HepG2 (cell line): Measurements from ENCODE around the gene PEMT. TPM values are rescaled to one million over a fixed set of nuclear protein-coding genes. Genes with fewer than 3 reads are reported as not detected.

ENCODE experiments used
- ATAD3A ChIP-seq: sonication (generic); formaldehyde crosslinking; IDR thresholded peaks from 2 replicates; pipeline ENCODE4 v1.4.0; 2020; ENCODE audit warnings: missing genetic modification reagents
- ATF2 ChIP-seq: sonication (generic); formaldehyde crosslinking; IDR thresholded peaks from 2 replicates; pipeline ENCODE4 v1.4.0; 2020; ENCODE audit warnings: missing genetic modification reagents
- FOXK2 ChIP-seq: fragments of 450-650 bp; IDR thresholded peaks from 2 replicates; pipeline ENCODE4 v1.6.1; 2016
- HDAC2 ChIP-seq: sonication (generic); formaldehyde crosslinking; IDR thresholded peaks from 2 replicates; pipeline ENCODE4 v1.4.0; 2020; ENCODE audit warnings: missing genetic modification reagents
- HOXA3 ChIP-seq: sonication (generic); formaldehyde crosslinking; IDR thresholded peaks from 2 replicates; pipeline ENCODE4 v1.5.0; 2020; ENCODE audit warnings: missing genetic modification reagents
- LBX2 ChIP-seq: sonication (generic); formaldehyde crosslinking; IDR thresholded peaks from 2 replicates; pipeline ENCODE4 v1.5.0; 2020; ENCODE audit warnings: missing genetic modification reagents, mild to moderate bottlenecking, borderline replicate concordance
- MED8 ChIP-seq: sonication (generic); formaldehyde crosslinking; IDR thresholded peaks from 2 replicates; pipeline ENCODE4 v1.8.1; 2023; ENCODE audit warnings: mild to moderate bottlenecking, missing genetic modification reagents; ENCODE audit not compliant: insufficient replicate concordance
- NFKB2 ChIP-seq: sonication (generic); formaldehyde crosslinking; IDR thresholded peaks from 2 replicates; pipeline ENCODE4 v1.4.0; 2020; ENCODE audit warnings: missing genetic modification reagents, borderline replicate concordance
- PHF21A ChIP-seq: sonication (generic); formaldehyde crosslinking; IDR thresholded peaks from 2 replicates; pipeline ENCODE4 v1.5.0; 2020; ENCODE audit warnings: mild to moderate bottlenecking, missing genetic modification reagents
- RFXANK ChIP-seq: IDR thresholded peaks from 2 replicates; pipeline ENCODE4 v1.6.1; 2016
- SNAPC4 ChIP-seq: sonication (generic); formaldehyde crosslinking; IDR thresholded peaks from 2 replicates; pipeline ENCODE4 v1.4.0; 2020; ENCODE audit warnings: mild to moderate bottlenecking, missing genetic modification reagents
- TEAD2 ChIP-seq: sonication (generic); formaldehyde crosslinking; IDR thresholded peaks from 2 replicates; pipeline ENCODE4 v1.9.0; 2021; ENCODE audit warnings: missing genetic modification reagents
- TRIM22 ChIP-seq: fragments of 450-650 bp; IDR thresholded peaks from 2 replicates; pipeline ENCODE4 v1.6.1; 2017
- WIZ ChIP-seq: sonication (generic); formaldehyde crosslinking; IDR thresholded peaks from 2 replicates; pipeline ENCODE4 v1.5.1; 2020; ENCODE audit warnings: mild to moderate bottlenecking, missing genetic modification reagents
- ZBTB43 ChIP-seq: sonication (generic); formaldehyde crosslinking; conservative IDR thresholded peaks from 2 replicates; pipeline ENCODE4 v1.4.0; 2020; ENCODE audit warnings: missing genetic modification reagents
- ZNF34 ChIP-seq: sonication (generic); formaldehyde crosslinking; IDR thresholded peaks from 2 replicates; pipeline ENCODE4 v1.4.0; 2020; ENCODE audit warnings: mild to moderate bottlenecking, missing genetic modification reagents, borderline replicate concordance
- ZNF383 ChIP-seq: sonication (generic); formaldehyde crosslinking; IDR thresholded peaks from 2 replicates; pipeline ENCODE4 v1.4.0; 2020; ENCODE audit warnings: missing genetic modification reagents, mild to moderate bottlenecking, borderline replicate concordance
- ZNF484 ChIP-seq: sonication (generic); formaldehyde crosslinking; IDR thresholded peaks from 2 replicates; pipeline ENCODE4 v1.5.1; 2020; ENCODE audit warnings: mild to moderate bottlenecking, low read depth, missing genetic modification reagents, borderline replicate concordance
- ZNF562 ChIP-seq: sonication (generic); formaldehyde crosslinking; IDR thresholded peaks from 2 replicates; pipeline ENCODE4 v1.8.0; 2022; ENCODE audit warnings: missing genetic modification reagents, borderline replicate concordance
- polyA plus RNA-seq, 8 experiments: library from polyadenylated mRNA; depleted of rRNA in 3 of 8; stranded (reverse) in 7 of 8; unstranded in 1 of 8; fragments of >200 nt; fragmentation: Illumina TruSeq in 4 of 8; extraction: Trizol in 4 of 8; gene quantifications; 2 replicates each; pipeline versions ENCODE4 v1.2.1 to v1.2.3, GENCODE V29; 2011 to 2016; ENCODE audit warnings: low read depth in 4 of 8, missing spikeins in 1 of 8, mixed read lengths in 1 of 8; ENCODE audit not compliant: insufficient read depth in 1 of 8
- total RNA-seq, 5 experiments: library from RNA; depleted of rRNA; stranded (reverse); fragments of >200 nt; fragmentation: Illumina TruSeq; extraction: Trizol; gene quantifications; 2 replicates each; pipeline ENCODE4 v1.2.3, GENCODE V29; 2016; ENCODE audit warnings: low read depth in 1 of 5

The PEMT gene
- total and polyA plus RNA-seq, 2 of the 13 experiments (the other 11 are each of a cell fraction or from before 2014, with no cell fraction given) = 31.7 to 43.6 TPM

DNA sequence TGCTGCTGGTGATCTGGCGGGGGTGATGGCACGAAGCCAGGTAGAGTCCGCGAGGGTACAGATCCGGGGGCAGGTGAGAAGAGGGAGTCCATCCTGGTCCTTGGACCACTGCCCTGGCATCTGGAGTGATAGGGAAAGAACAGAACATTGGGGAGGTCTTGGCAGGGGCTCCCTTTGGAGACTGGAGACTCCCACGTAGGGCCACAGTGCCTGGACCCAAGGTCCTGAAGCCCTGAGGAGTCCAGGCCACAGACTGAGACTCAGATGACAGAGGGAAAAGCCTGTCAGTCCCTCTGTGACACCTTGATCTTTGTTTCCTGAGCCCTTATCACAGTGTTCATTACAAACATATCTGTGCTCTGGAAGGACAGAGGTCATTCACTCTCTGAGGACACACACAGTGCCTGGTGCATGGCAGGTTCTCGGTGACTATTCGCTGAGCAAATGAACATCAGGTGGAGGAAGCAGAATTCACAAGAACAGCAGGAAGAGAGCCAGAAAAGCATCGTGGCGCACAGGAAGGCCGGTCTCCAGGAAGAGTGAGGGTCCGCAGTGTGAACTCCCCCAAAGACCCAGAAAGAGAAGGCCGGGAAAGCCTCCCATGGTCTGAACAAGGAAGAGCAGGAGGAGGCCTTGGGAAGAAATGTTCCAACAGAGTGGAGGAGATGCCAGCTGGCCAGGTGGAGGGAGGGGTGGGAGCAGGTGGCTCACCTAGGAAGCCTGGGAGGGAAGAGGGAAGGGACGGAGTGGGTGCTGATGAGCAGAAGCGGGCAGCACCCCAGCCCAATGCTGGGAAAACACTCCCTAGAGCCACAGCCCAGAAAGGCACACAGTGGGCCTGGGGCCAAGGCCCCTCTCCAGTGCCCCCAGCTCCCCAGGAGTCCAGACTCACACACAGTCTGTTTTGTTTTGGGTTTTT lies 20.5 kb downstream of the PEMT start (continued):
- TF ChIP-seq ATF2 = no peak
- no peak for TF ChIP-seq ZNF484 (CRISPR knock-in tag)
- no peak for TF ChIP-seq SNAPC4 (CRISPR knock-in tag)
- TF ChIP-seq LBX2 = 0 out of 2 replicates have a peak, but pooled peaks have one; percentile 47
- TF ChIP-seq PHF21A (CRISPR knock-in tag) = peak; percentile 56; the same call in 1 of the 2 replicates
- peak; percentile 50; the same call in 1 of the 2 replicates for TF ChIP-seq HOXA3 (CRISPR knock-in tag)
- TF ChIP-seq ZNF383 = no peak
- TF ChIP-seq TRIM22 = no peak
- no peak for TF ChIP-seq ZNF562 (CRISPR knock-in tag)
- no peak for TF ChIP-seq ZNF34 (CRISPR knock-in tag)
- 0 out of 2 replicates have a peak, but pooled peaks have one; percentile 15 for TF ChIP-seq NFKB2 (CRISPR knock-in tag)
- 0 out of 2 replicates have a peak, but pooled peaks have one; percentile 64 for TF ChIP-seq ZBTB43
- no peak for TF ChIP-seq TEAD2 (CRISPR knock-in tag)
- TF ChIP-seq WIZ (CRISPR knock-in tag) = no peak
- TF ChIP-seq MED8 = no peak
- TF ChIP-seq ATAD3A = no peak
- TF ChIP-seq RFXANK (CRISPR knock-in tag) = no peak
- no peak for TF ChIP-seq FOXK2
- TF ChIP-seq HDAC2 (CRISPR knock-in tag) = peak; percentile 85
